Measurements from ENCODE around the gene KIZ. TPM values are rescaled to one million over a fixed set of nuclear protein-coding genes. Genes with fewer than 3 reads are reported as not detected.

Gene KIZ
- total and polyA plus RNA-seq, 2 of the 4 experiments (the other 2 are of a cell fraction) = 9.9 to 14.0 TPM

- Histone ChIP-seq H3K14ac (replicated peaks; ENCODE audit: low read depth, low read length) (no peak overlapping the region), H2BK120ac (ENCODE audit: low read depth, low read length) (no peak overlapping the region), H4K20me1 (ENCODE audit: insufficient read depth, low read length) (no peaks in the 10 kb centered on the region), H3K4me2 (ENCODE audit: low read depth, low read length) (no peak overlapping the region), H3K9me1 (ENCODE audit: insufficient read depth, low read length) (no peaks in the 10 kb centered on the region), H3K79me1 (ENCODE audit: low read depth in 1 of 2, low read length in 2 of 2) (no peaks in the 10 kb centered on the region), H3K4me1 (ENCODE audit: control insufficient read depth, insufficient read depth, low read length) (no peaks in the 10 kb centered on the region), H2AFZ (replicated peaks; ENCODE audit: low read length, poor library complexity) (no peak overlapping the region), H3K23ac (ENCODE audit: low read depth, low read length) (no peak overlapping the region), H2BK20ac (ENCODE audit: low read depth, low read length) (no peak overlapping the region), H3K4ac (ENCODE audit: low read depth, low read length) (no peak overlapping the region), H2BK5ac (ENCODE audit: low read depth, low read length, poor library complexity, severe bottlenecking) (no peak overlapping the region), H3K56ac (ENCODE audit: extremely low read depth, insufficient read depth, low read length) (no peak overlapping the region), H3K27ac (ENCODE audit: insufficient read depth, low read length) (no peak overlapping the region), H3K36me3 (ENCODE audit: control insufficient read depth, insufficient read depth, low read length) (peaks cover 4% of the 10 kb centered on the region), H4K8ac (ENCODE audit: low read depth in 2 of 2, low read length in 2 of 2) (no peak overlapping the region), H3K18ac (ENCODE audit: low read depth, low read length) (no peak overlapping the region), H2AK5ac (ENCODE audit: low read depth, low read length) (no peak overlapping the region), H2BK15ac (ENCODE audit: low read depth, low read length) (no peak overlapping the region), H3K4me3 (ENCODE audit: insufficient read depth, low read depth, low read length) (no peak overlapping the region), H3K27me3 (ENCODE audit: control insufficient read depth, insufficient read depth, low read length) (no peaks in the 10 kb centered on the region), H4K91ac (ENCODE audit: insufficient read depth, low read depth, low read length) (no peak overlapping the region), H3K9me3 (ENCODE audit: control insufficient read depth, insufficient read depth, low read length) (no peaks in the 10 kb centered on the region), H3K9ac (ENCODE audit: low read depth, low read length) (no peak overlapping the region), H4K5ac (ENCODE audit: low read depth, low read length) (no peak overlapping the region), H2AK9ac (replicated peaks; ENCODE audit: low read depth, low read length, poor library complexity) (no peak overlapping the region)
- POLR2A ChIA-PET (ENCODE audit: unreplicated experiment) = no interaction called here
- TF ChIP-seq MXI1 (IDR thresholded peaks at IDR 0.05; ENCODE audit: borderline replicate concordance, low read depth, low read length) = no peak
- no peak for TF ChIP-seq RCOR1 (IDR thresholded peaks at IDR 0.05; ENCODE audit: insufficient replicate concordance, low read length)
- no peak for TF ChIP-seq USF2 (IDR thresholded peaks at IDR 0.05; ENCODE audit: low read depth, low read length)
- no peak for TF ChIP-seq ELK1 (IDR thresholded peaks at IDR 0.05; ENCODE audit: borderline replicate concordance, low read depth, low read length)
- no peak for TF ChIP-seq MAZ (IDR thresholded peaks at IDR 0.05; ENCODE audit: borderline replicate concordance, low read depth, low read length)
- TF ChIP-seq FOS (IDR thresholded peaks at IDR 0.05; ENCODE audit: low read depth, low read length) = no peak
- TF ChIP-seq CTCF (conservative IDR thresholded peaks at IDR 0.05; ENCODE audit: low read depth, low read length) = no peak
- TF ChIP-seq CHD1 (IDR thresholded peaks at IDR 0.05; ENCODE audit: low read depth, low read length) = no peak
- TF ChIP-seq MAFK (IDR thresholded peaks at IDR 0.05; ENCODE audit: low read depth, low read length) = no peak
- no peak for TF ChIP-seq CEBPB (IDR thresholded peaks at IDR 0.05; ENCODE audit: low read depth, low read length)
- no peak for TF ChIP-seq NFE2L2 (IDR thresholded peaks at IDR 0.05; ENCODE audit: low read depth, low read length)
- intact Hi-C loops (cut with micrococcal nuclease) (loop anchor here (2.0 to 10.0 kb wide), 5 partner anchors 67 to 374 kb away; partner anchors contain the start of genes NKX2-4 and XRN2), dilution Hi-C loops (cut with HindIII; ENCODE audit: low sequenced_read_pairs, unreplicated experiment) (no loop called here), in situ Hi-C loops (cut with MboI; ENCODE audit: low sequenced_read_pairs) (loop anchor here (5.0 to 25.0 kb wide), 2 partner anchors 267 to 373 kb away; no protein-coding TSS in a partner anchor)
- CTCF ChIA-PET = interaction anchor here (0.6 to 2.8 kb wide), 16 partner anchors 9 to 375 kb away, joined by 3 to 40 read pairs (median 5); no protein-coding TSS in a partner anchor
- ATAC-seq (ENCODE audit: low read depth) (no peak), DNase-seq (no peak)
- BruUV-seq (replicated peaks) = no TSS peak
- WGBS, 2 experiments (ENCODE audit: extremely low coverage in 2 of 2, insufficient read length in 1 of 2) = no CpG with 5 or more reads among the region's 11 CpGs
Observed at GRCh38 chr20:21234806-21235483, 109.1 kb downstream of the KIZ start.

All from IMR-90 (cell line).